ENCODE data around the gene TRMT1. TPM values are rescaled to one million over a fixed set of nuclear protein-coding genes. Genes with fewer than 3 reads are reported as not detected.

The TRMT1 gene
- total and polyA plus RNA-seq, 9 donors = 20.0 to 31.5 (median 26.1) TPM

DNA sequence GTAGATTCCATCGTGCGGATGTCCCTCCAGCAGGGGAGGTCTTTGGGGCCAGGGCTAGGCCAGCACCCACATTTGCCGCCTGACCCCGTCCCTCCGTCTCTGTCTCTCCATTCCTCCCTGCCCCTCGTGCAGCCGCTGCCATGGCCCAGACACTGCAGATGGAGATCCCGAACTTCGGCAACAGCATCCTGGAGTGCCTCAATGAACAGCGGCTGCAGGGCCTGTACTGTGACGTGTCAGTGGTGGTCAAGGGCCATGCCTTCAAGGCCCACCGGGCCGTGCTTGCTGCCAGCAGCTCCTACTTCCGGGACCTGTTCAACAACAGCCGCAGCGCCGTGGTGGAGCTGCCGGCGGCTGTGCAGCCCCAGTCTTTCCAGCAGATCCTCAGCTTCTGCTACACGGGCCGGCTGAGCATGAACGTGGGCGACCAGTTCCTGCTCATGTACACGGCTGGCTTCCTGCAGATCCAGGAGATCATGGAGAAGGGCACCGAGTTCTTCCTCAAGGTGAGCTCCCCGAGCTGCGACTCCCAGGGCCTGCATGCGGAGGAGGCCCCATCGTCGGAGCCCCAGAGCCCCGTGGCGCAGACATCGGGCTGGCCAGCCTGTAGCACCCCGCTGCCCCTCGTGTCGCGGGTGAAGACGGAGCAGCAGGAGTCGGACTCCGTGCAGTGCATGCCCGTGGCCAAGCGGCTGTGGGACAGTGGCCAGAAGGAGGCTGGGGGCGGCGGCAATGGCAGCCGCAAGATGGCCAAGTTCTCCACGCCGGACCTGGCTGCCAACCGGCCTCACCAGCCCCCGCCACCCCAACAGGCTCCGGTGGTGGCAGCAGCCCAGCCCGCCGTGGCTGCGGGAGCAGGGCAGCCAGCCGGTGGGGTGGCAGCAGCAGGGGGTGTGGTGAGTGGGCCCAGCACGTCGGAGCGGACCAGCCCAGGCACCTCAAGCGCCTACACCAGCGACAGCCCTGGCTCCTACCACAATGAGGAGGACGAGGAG is 18.8 kb upstream of the TRMT1 start:
- Histone ChIP-seq H3K9me3 (replicated peaks; ENCODE audit: control insufficient read depth, low read depth, low read length) (no peaks in the 10 kb centered on the region), H3K36me3 (ENCODE audit: control insufficient read depth, insufficient read depth, low read length) (peaks cover 45% of the 10 kb centered on the region), H3K27ac (ENCODE audit: low read length) (no peak overlapping the region), H3K27me3 (ENCODE audit: control insufficient read depth, insufficient read depth, low read length) (no peaks in the 10 kb centered on the region), H3K4me3 (ENCODE audit: low read length) (no peak overlapping the region), H3K4me1 (ENCODE audit: control insufficient read depth, insufficient read depth, low read length) (no peaks in the 10 kb centered on the region)
- DNase-seq = no peak
- WGBS (ENCODE audit: insufficient coverage) = 91% methylated on average over 58 of the region's 60 CpGs

DNA sequence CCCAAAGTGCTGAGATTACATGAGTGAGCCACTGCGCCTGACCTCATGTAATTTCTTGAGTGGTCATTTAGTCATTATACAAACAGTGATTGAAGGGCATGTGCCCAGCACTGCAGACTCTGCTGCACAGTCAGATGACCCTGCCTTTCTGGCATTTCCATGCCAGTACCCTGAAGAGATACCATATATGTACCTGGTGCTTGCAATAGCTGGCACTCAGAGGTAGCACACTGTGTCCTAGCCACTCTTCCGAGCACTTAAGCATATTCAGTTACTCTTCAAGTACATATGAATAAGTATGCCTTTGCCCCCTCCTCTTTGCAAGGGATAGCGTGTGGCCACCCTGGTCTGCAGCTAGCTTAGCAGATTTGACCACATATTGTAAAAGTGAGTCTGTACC is 18.1 kb upstream of the TRMT1 start:
- H3K9me3 ChIP-seq (replicated peaks; ENCODE audit: control insufficient read depth, low read depth, low read length) = no peaks in the 10 kb centered on the region
- no peak overlapping the region for H3K4me3 ChIP-seq (ENCODE audit: low read length)
- H3K27ac ChIP-seq (ENCODE audit: low read length) = no peak overlapping the region
- no peaks in the 10 kb centered on the region for H3K27me3 ChIP-seq (ENCODE audit: control insufficient read depth, insufficient read depth, low read length)
- no peaks in the 10 kb centered on the region for H3K4me1 ChIP-seq (ENCODE audit: control insufficient read depth, insufficient read depth, low read length)
- WGBS (ENCODE audit: insufficient coverage) = 100% methylated on average over 1 of the region's 3 CpGs
- no peak for DNase-seq
- H3K36me3 ChIP-seq (ENCODE audit: control insufficient read depth, insufficient read depth, low read length) = peaks cover 41% of the 10 kb centered on the region

DNA sequence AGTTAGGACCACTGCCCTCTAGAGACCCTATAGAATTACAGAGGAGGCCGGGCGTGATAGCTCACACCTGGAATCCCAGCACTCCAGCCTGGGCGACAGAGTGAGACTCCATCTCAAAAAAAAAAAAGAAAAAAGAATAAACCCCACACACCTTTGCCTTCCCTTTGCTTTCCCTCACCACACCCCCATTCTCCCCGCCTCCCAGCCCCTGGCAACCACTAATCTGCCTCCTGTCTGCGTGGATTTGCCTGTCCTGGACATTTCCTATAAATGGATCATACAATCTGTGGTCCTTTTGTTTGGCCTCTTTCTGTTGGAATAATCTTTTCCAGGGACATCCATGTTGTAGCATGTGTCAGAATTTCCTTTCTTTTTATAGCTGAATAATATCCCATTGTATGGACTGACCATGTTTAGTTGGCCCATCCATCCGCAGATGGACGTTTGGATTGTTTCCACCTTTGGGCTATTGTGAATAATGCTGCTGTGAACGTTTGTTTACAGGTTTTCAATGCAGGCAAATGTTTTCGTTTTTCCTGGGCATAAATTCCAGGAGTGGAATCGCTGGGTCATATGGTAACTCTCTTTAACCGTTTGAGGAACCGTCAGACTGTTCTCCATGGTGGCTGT is 16.8 kb upstream of the TRMT1 start:
- H3K27me3 ChIP-seq (ENCODE audit: control insufficient read depth, insufficient read depth, low read length) = no peaks in the 10 kb centered on the region
- WGBS (ENCODE audit: insufficient coverage) = 51% methylated on average over 6 of the region's 12 CpGs
- H3K4me1 ChIP-seq (ENCODE audit: control insufficient read depth, insufficient read depth, low read length) = no peaks in the 10 kb centered on the region
- no peak overlapping the region for H3K4me3 ChIP-seq (ENCODE audit: low read length)
- H3K9me3 ChIP-seq (replicated peaks; ENCODE audit: control insufficient read depth, low read depth, low read length) = no peaks in the 10 kb centered on the region
- no peak for DNase-seq
- H3K27ac ChIP-seq (ENCODE audit: low read length) = no peak overlapping the region
- H3K36me3 ChIP-seq (ENCODE audit: control insufficient read depth, insufficient read depth, low read length) = peaks cover 34% of the 10 kb centered on the region

DNA sequence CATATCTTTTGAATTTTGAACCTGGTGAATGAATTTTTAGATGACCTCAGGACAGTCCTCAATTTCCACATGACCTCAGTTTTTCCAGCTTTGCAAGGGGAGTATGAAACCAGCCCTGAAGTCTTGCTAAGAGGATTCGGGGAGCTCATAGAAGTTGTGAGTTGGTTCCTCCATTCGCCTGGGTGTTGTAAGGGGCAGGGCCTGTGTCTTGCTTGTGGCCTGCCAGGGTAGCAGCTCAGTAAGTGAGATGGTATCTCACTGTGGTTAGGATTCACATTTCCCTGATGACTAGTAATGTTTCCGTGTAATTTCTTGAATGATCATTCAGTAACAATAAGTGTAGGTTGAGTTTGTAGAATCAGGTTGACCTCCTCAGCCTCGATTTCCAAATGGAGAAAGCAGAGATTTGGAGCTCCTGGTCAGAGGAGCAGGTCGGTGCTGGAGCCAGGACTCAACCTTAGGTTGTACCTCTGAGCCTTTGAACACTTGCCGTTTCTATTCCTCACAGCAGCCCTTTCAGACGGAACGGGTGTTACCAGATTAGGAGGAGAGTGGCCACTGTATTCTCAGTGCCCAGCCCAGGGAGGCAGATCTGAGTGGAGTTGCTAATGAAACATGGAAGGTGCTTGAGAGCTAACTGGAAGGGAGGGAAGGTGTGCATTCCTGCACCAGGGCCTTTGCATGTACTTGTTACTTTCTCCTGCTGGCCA is 16.1 kb upstream of the TRMT1 start:
- peaks cover 27% of the 10 kb centered on the region for H3K36me3 ChIP-seq (ENCODE audit: control insufficient read depth, insufficient read depth, low read length)
- H3K4me1 ChIP-seq (ENCODE audit: control insufficient read depth, insufficient read depth, low read length) = no peaks in the 10 kb centered on the region
- H3K27ac ChIP-seq (ENCODE audit: low read length) = no peak overlapping the region
- H3K27me3 ChIP-seq (ENCODE audit: control insufficient read depth, insufficient read depth, low read length) = no peaks in the 10 kb centered on the region
- no peak for DNase-seq
- 82% methylated on average over 6 of the region's 8 CpGs for WGBS (ENCODE audit: insufficient coverage)
- no peaks in the 10 kb centered on the region for H3K9me3 ChIP-seq (replicated peaks; ENCODE audit: control insufficient read depth, low read depth, low read length)
- H3K4me3 ChIP-seq (ENCODE audit: low read length) = no peak overlapping the region

DNA sequence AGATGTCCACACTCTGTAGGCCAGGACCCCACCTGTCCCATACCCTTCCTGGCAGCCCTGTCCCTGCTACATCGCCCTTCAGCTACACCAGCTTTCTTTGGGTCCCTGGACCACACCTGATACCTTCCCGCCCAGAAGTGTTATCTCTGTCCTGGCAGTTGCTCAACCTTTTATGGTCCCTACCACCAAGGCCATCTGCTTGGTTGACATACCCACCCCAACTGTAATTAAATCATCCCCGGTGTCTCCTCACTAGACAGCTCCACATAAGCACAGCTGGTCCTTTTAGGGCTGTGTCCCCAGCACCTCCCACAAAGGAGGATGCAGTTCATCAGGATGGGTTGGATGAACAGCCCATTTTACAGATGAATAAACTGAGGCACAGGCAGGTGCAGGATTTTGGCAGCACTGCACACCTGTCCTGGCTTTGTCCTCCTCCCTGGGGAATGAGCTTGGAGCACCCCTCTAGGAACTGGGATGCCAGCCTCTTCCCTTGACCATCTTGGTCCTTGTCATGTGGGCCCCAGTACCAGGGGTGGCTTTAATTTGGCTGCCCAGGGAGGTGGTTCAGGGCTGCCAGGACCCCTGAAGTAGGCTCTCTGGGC is 14.4 kb upstream of the TRMT1 start:
- no peaks in the 10 kb centered on the region for H3K4me1 ChIP-seq (ENCODE audit: control insufficient read depth, insufficient read depth, low read length)
- no peak overlapping the region for H3K4me3 ChIP-seq (ENCODE audit: low read length)
- 91% methylated on average over 2 of the region's 3 CpGs for WGBS (ENCODE audit: insufficient coverage)
- H3K27ac ChIP-seq (ENCODE audit: low read length) = no peak overlapping the region
- no peak for DNase-seq
- H3K27me3 ChIP-seq (ENCODE audit: control insufficient read depth, insufficient read depth, low read length) = no peaks in the 10 kb centered on the region
- H3K9me3 ChIP-seq (replicated peaks; ENCODE audit: control insufficient read depth, low read depth, low read length) = no peaks in the 10 kb centered on the region
- peaks cover 11% of the 10 kb centered on the region for H3K36me3 ChIP-seq (ENCODE audit: control insufficient read depth, insufficient read depth, low read length)

DNA sequence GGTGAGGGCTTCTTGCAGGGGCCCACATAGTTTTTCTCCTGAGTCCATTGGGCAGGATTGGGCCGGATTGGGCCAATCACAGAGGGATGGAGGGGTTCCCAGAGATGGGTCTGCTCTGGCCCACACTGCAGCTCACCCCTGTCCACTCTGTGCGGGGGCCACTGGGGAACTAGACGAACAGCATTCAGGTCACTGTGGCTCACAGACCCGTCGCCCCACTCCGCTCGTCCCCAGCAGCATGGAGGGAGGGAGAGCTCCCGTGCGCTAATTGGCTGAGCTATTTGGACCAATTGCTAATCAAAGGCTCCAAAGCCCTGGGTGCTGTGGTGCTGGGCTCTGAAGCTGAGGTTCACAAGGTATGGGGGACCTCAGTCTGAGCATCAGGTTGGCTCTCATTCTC is 12.8 kb upstream of the TRMT1 start:
- H3K27ac ChIP-seq (ENCODE audit: low read length) = no peak overlapping the region
- DNase-seq = no peak
- H3K27me3 ChIP-seq (ENCODE audit: control insufficient read depth, insufficient read depth, low read length) = no peaks in the 10 kb centered on the region
- 76% methylated on average over 7 of the region's 9 CpGs for WGBS (ENCODE audit: insufficient coverage)
- peaks cover 5% of the 10 kb centered on the region for H3K36me3 ChIP-seq (ENCODE audit: control insufficient read depth, insufficient read depth, low read length)
- H3K4me3 ChIP-seq (ENCODE audit: low read length) = no peak overlapping the region
- H3K4me1 ChIP-seq (ENCODE audit: control insufficient read depth, insufficient read depth, low read length) = no peaks in the 10 kb centered on the region
- no peaks in the 10 kb centered on the region for H3K9me3 ChIP-seq (replicated peaks; ENCODE audit: control insufficient read depth, low read depth, low read length)

DNA sequence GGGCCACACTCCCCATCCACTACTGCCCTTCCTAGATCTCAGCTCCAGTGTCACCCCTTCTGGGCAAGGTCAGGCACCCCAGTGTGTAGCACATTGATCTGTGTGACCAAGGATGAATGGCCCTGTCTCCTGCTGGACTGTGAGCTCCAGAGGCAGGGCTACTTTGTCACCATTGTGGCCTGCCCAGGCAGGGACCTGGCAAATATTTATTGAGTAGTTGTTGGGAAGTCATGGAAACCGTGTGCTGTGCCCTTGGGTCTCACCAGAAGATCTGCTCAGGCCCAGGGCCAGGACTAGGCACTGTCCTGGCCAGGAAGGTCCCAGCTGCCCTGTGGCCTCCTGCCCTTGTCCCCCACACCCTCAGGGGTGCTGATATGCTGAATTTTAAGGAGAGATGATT is 12.0 kb upstream of the TRMT1 start:
- DNase-seq = no peak
- 60% methylated on average over 1 of the region's 1 CpG for WGBS (ENCODE audit: insufficient coverage)
- H3K36me3 ChIP-seq (ENCODE audit: control insufficient read depth, insufficient read depth, low read length) = peaks cover 6% of the 10 kb centered on the region
- H3K9me3 ChIP-seq (replicated peaks; ENCODE audit: control insufficient read depth, low read depth, low read length) = no peaks in the 10 kb centered on the region
- no peak overlapping the region for H3K27ac ChIP-seq (ENCODE audit: low read length)
- no peak overlapping the region for H3K4me3 ChIP-seq (ENCODE audit: low read length)
- no peaks in the 10 kb centered on the region for H3K27me3 ChIP-seq (ENCODE audit: control insufficient read depth, insufficient read depth, low read length)
- no peaks in the 10 kb centered on the region for H3K4me1 ChIP-seq (ENCODE audit: control insufficient read depth, insufficient read depth, low read length)

DNA sequence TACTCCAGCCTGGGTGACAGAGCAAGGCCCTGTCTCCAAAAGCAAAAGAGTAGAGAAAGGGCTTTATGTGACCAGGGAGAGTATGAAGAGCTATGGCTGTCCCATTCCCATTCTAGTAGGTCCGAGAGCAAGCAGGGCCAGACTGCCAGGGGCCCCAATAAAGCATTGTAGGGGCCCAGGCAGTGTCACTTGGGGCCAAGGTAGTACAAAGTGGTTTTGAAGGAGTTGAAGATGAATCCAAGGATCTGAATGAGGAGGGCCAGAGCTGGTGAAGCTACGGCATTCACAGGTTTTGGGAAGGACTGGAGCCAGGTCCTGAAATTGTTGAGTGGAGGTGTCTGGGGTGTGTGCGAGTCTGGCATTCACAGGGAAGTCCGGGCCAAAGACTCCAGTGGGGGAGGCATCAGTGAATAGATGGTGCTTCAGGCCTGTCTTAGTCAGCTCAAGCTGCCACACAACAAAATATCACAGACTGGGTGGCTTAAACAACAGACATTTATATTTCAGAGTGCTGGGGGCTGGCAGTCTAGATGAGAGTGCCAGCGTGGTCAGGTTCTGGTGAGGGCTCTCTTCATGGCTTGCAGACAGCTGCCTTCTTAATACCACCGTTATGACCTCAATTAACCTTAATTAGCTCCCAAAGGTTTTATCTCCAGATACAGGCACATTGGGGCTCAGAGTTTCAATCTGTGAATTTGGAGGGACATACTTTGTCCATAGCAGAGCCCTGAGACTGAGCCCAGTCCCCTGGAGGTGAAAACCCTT is 11.5 kb upstream of the TRMT1 start:
- no peak for DNase-seq
- H3K27ac ChIP-seq (ENCODE audit: low read length) = no peak overlapping the region
- H3K4me1 ChIP-seq (ENCODE audit: control insufficient read depth, insufficient read depth, low read length) = no peaks in the 10 kb centered on the region
- no peaks in the 10 kb centered on the region for H3K9me3 ChIP-seq (replicated peaks; ENCODE audit: control insufficient read depth, low read depth, low read length)
- no peak overlapping the region for H3K4me3 ChIP-seq (ENCODE audit: low read length)
- H3K36me3 ChIP-seq (ENCODE audit: control insufficient read depth, insufficient read depth, low read length) = peaks cover 6% of the 10 kb centered on the region
- WGBS (ENCODE audit: insufficient coverage) = 80% methylated on average over 3 of the region's 6 CpGs
- no peaks in the 10 kb centered on the region for H3K27me3 ChIP-seq (ENCODE audit: control insufficient read depth, insufficient read depth, low read length)

DNA sequence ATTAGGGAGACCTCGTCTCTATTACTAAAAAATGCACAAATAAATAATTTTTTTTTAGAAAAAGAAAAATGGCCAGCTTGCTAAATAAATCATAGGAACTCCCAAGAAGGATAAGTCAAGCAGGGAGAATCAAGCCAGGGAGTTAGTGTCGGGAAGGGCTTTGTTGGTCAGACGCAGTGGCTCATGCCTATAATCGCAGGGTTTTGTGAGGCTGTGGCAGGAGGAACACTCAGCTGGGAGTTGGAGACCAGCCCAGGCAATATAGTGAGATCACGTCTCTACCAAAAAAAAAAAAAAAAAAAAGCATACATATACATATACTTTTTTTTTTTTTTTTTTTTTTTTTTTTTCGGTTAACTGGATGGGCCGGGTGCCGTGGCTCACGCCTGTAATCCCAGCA is 10.5 kb upstream of the TRMT1 start:
- 67% methylated on average over 1 of the region's 9 CpGs for WGBS (ENCODE audit: insufficient coverage)
- no peak overlapping the region for H3K27ac ChIP-seq (ENCODE audit: low read length)
- no peak overlapping the region for H3K4me3 ChIP-seq (ENCODE audit: low read length)
- no peaks in the 10 kb centered on the region for H3K9me3 ChIP-seq (replicated peaks; ENCODE audit: control insufficient read depth, low read depth, low read length)
- DNase-seq = no peak
- no peaks in the 10 kb centered on the region for H3K27me3 ChIP-seq (ENCODE audit: control insufficient read depth, insufficient read depth, low read length)
- no peaks in the 10 kb centered on the region for H3K4me1 ChIP-seq (ENCODE audit: control insufficient read depth, insufficient read depth, low read length)
- H3K36me3 ChIP-seq (ENCODE audit: control insufficient read depth, insufficient read depth, low read length) = peaks cover 6% of the 10 kb centered on the region
